HG02981 (cell line): ENCODE measurements around the gene CLIC6.
A peak's percentile ranks its signal among the peaks of the same experiment; 100 is the strongest.

Experiments
- ATAC-seq: cut with Tn5 transposase; IDR thresholded peaks from one replicate; pipeline ENCODE4 v1.9.1; 2021; ENCODE audit warnings: mild to moderate bottlenecking, moderate library complexity; ENCODE audit not compliant: unreplicated experiment

The CLIC6 gene

DNA sequence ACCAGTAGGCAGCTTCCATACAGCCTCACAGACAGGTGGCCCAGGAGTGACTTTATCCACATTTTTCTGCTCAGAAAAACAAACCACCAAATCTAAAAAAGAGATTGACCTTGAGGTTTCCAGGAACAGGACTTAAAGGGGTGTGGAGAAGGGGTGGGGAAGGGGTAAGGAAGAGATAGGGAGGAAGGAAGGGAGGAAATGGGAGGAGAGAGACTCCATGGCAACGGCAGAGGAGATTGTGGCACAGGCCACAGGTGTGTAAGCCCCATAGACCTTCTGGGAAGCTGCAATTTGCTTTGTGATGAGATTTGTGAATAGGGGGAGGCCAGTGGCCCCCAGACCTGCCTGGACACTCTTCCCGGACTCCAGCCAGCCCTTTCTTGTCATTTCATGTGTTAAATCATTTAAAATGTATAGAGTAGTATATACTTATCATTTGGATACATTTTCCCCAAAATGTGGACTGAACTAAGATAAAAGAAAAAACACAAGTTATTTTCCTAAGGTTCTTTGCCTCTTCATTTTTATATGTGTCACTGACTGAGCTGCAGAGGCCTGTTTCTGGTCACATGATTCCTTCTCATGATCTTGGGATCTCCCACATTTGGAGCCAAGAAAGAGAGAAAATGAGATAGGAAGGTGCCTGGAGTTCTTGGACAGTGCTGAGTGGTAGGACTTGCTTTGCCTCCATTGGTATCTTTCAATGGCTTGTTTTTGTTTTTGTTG is 55.5 kb downstream of the CLIC6 start:
- ATAC-seq, result no peak

DNA sequence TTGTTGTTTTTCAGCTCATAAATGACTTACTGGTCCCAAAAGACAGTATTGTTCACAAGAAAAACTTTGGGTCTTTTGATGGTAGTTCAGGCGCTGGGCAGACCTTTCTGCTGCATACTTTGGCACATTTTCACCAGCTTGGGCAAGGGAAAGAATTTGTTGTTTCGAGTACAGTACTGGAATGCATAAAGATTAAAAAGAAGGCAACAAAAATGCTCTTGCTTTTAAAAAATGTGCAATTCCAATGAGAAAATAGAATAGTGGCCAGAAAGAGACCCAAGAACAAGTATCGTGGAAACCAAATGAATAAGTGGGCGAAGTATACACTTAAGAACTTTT is 56.0 kb downstream of the CLIC6 start:
- ATAC-seq, result no peak

DNA sequence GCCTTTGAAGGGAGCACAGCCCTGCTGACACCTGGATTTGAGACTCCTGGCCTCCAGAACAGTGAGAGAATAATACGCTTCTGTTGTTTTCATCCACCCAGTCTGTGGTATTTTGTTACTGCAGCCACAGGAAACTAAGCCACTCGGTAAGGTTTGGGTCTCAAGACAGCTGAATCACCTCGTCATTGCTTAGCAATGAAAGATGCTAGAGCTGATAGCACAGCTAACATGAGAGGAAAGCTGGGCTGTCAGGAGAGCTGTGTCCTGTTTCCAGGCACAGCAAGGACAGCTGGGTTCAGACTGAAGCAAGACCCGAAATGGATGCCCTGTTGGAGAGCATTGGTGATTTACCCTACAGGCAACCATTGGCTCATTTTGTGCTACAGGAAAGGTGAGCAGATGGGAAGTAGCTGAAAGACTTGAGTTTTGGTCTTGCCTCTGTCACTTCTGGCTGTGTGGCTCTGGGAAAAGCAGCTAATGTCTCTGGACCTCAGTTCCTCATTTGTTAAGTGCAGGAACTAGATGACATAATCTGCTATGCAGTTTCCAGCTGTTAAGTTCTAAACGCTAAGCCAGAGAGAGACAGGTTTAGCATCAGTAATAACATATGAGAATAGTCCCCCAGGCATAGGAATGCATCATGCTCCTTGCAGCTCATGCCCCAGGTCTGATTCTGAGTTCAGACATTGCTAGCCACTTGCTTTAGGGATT is 58.0 kb downstream of the CLIC6 start:
- ATAC-seq, result no peak

DNA sequence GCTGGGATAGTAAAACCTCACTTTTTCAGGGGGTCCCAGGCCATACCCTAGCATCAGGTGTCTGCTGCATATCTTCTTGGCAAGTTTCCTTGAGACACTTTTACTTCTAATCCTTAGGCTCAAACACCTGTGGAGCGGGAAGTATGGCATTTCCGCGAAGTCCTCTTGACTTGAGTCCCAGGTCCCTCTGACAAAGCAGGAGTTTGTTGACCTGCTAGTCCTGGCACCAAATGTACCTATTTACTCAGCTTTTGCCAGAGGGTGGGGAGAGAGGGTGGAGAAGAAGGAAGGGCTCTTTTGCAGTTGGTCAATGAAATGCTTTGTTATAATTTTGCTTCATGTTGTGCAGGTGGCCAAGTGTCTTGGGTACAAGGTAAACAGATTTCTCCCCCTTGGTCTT is 59.7 kb downstream of the CLIC6 start:
- ATAC-seq, result no peak

DNA sequence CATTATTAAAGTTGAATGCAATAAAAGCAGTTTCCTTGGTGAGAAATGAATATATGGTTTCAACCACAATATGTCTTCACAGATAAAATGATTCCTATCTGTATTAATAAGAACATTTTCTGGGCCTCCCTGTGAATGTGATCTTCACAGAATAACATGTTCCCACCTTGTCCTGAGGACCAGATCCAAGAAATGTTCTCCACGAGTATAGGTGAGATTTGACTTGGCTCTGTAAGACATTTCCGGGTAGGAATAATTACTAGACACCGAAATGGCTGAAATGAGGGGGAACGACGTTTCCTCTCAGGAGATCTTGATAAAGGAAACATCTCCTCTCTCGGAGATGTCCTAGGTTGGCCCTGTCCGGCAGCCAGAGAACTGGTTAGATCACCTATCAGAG is 61.4 kb downstream of the CLIC6 start:
- ATAC-seq, result no peak

- no peak for ATAC-seq
These were observed 62.1 kb downstream of the CLIC6 start for GRCh38 chr21:34730756-34731445.

DNA sequence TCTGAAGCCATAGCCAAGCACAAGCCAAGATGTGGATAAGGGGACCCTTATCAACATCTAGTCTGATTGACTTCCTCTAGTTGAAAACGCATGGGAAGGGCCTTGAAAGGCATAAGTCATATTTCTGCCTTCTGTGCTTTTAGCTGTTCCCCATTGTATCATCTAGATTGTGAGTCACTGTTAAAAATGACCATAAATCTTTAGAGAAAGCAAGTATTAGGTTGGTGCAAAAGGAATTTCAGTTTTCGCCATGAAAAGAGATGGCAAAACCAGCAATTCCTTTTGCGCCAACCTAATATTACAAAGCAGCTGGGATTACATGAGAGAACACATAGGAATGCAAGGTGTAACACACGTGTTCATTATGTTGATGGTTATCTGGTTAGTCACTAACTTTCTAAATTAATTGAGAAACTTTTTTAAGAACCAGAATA is 63.6 kb downstream of the CLIC6 start:
- ATAC-seq, result no peak

- no peak for ATAC-seq
These were observed 65.1 kb downstream of the CLIC6 start for GRCh38 chr21:34733852-34734251.

DNA sequence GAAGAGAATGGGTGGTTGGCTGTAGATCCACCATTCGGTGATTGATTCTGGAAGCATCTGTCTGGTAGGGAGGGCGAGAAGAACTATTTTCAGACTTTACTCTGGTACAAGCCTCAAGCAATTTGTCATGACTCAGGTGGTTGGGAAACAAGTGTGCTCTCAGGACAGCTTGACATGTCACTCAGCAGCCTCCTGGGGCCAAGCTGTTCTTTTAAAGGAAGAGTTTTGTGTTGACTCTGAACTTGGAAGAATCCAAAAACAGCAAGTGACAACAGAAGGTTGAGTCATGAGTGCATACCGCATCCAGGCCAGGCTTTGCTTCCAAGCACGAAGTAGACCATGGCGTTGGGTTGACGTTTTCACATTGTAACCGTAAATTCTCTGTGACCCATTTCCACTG is 65.9 kb downstream of the CLIC6 start:
- ATAC-seq, result no peak

DNA sequence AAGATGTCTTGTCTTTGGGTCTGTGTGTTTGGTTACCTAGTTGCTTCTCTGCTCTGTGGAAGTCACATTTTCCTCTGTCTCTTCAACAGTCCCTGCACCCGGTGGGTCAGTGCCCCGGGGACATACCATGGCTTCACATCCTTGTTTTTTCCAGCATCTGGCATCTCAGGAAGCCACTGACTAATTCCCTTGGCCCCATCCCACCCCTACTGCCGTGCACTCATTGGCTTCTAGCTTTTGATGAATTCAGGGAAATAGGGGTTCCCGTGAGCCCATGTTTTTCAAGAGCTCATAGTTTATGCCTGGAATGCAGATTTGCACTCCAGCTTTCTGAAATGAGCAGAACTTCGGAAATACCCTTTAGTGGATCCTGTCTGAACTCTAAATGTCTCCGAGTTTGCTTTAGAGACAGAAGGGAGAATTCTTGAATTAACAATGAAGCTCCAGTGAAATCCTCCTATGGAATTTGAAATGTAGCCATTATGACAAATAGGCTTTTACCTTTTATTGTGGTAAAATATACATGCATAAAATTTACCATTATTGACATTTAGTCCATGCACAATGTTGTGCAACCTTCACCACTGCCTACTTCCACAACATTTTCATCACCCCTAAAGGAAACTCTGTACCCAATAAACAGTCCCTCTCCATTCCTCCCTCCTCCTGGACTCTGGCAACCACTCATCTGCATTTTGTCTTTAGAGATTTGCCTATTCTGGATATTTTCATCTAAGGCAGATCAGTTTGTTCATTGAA is 67.5 kb downstream of the CLIC6 start:
- ATAC-seq, result no peak

DNA sequence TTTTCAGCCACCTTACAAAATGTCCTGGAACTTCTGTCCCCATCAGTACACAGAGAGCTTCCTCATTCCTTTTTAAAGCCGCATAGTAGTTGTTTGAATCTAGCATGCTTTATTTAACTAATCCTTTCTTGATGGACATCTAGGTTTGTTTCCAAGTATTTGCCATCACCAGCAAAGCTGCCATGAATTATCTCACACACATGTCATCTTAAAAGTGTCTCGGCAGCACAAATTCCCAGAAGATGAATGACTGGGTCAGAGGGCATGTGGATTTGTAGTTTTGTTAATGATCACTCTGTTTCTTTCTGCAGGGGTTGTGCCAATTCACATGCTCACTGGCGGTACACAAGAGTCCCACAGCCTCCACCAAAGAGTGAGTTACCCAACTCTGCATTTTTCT is 68.3 kb downstream of the CLIC6 start:
- ATAC-seq, result no peak

- ATAC-seq, result no peak
These were observed 71.4 kb downstream of the CLIC6 start for GRCh38 chr21:34740198-34740597.

GRCh38 chr21:34743285-34743684 is 74.5 kb downstream of the CLIC6 start:
- no peak for ATAC-seq

DNA sequence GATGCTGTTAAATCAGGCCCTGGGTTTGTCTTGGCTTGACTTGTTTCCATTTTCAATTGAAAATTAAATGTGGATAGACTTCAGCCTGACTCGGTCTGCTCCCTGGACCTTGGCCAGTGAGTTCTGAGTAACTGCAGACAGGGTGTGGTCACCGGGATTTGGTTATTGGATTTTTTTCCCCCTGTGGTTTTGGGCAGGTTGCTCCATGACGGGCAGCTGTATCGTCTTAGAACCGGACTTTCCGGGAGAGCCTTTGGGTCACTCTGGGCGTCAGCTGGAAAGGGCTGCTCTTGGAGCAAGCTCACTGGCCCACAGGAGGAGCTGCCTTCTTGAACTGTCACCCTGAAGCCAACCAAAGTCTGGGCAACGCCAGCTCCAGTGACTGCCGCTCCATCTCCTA is 75.0 kb downstream of the CLIC6 start:
- ATAC-seq, result no peak

GRCh38 chr21:34744801-34745200 is 76.0 kb downstream of the CLIC6 start:
- no peak for ATAC-seq

DNA sequence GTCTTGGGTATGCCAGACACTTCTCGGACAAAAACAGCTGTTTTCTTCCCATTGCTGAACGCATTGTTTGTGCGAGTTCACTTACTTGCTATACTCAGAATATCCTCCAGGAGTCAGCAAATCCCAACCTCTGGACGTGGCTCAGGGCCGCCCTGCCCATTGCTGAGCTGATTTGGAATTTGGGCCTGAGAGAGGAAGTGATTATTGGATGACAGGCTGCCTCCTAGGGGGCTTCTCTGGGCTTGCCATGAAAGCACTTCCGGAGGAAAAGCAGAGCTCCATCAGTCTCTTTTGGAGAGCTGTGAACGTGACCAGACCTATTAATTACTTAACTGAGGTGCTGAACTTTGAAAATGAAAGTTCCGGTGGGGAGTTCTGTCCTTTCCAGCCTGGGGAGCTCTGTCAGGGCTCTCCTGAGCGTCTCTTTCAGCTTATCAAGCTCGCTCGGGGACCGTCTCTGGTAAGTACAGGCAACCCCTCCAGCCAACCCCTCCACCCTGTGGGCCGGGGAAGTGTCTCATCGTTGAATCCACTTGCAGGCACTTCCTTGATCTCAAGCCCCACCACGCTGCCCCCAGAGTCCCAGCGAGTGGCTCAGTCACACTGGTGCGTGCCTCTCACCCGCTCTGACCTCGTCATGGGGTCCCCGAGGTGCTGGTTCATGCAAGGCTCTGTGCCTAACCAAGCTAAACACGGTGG is 76.9 kb downstream of the CLIC6 start:
- peak; percentile 85 for ATAC-seq

- ATAC-seq, result no peak
These were observed 80.1 kb downstream of the CLIC6 start for GRCh38 chr21:34748862-34749261.

- no peak for ATAC-seq
These were observed 86.2 kb downstream of the CLIC6 start for GRCh38 chr21:34754690-34755647.

DNA sequence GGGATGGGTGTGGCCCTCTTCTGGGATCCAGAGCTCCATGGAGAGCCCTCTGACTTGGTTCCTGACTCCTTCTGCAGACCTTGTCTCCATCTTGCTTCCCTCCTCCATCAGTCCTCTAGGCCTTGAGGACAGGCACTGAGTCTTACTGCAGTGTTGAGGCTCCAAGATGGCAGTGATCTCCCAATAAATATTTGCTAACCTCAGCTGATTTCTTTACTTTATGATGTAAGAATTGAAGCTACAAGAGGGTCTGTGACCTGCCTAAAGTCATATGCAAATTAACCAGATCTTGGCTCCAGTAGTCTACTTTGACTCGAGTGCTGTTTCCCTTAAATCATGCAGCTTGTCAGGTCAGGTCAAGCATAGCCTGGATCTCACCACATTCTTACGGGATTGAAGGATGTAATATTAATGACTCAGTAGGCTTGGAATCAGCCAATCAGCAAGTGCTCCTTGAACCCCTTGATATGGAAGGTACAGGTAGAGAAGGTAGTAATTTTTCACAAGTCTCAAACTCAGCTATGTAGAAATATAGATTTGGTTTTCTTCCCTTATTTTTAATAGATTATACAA is 93.0 kb downstream of the CLIC6 start:
- ATAC-seq, result no peak
